ENCODE results near the gene AUTS2.

The AUTS2 gene

DNA sequence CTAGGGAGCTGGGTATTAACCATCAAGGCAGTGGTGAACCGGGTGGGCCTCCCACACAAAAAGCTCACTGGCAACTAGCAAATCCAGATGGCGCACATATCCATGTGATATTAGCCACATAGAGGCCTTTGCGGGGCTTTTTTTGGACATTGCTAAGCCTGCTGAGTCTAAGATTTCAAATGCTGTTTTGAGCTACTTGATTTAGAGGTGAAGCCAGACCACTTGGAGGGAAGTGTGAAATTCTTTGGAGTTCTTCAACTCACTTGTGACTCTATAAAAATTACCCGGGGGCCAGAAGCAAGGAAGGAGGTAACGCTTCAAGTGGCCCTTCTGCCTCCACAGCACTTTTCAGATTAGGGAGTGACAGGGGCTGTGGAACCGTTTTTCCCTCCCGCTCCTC lies 913.9 kb downstream of the AUTS2 start:
- no peak for TF ChIP-seq CTCF (IDR thresholded peaks at IDR 0.05; ENCODE audit: extremely low read depth, missing control alignments)
- no peak for DNase-seq (ENCODE audit: low spot score)

DNA sequence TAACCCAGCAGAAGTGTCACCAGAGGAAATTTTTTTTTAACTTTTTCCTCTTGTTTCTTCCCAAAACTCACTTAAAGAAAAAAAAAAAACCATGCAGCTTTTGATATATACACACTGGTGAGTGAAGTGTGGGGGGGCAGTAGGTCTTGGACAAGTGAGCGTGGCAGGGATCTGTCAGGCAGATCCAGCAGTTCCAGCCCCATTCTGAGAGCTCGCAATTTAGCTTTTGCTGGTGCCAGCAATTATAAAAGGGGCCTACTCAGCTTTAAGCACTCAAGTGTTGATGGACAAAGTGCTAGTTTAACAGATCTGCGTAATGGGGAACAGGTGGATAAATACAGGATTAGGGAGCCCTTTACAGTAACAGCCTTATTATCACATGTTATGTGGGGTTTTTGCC lies 914.5 kb downstream of the AUTS2 start:
- no peak for TF ChIP-seq CTCF (IDR thresholded peaks at IDR 0.05; ENCODE audit: extremely low read depth, missing control alignments)
- no peak for DNase-seq (ENCODE audit: low spot score)

GRCh38 chr7:70520611-70521010 lies 922.3 kb downstream of the AUTS2 start:
- TF ChIP-seq CTCF (IDR thresholded peaks at IDR 0.05; ENCODE audit: extremely low read depth, missing control alignments): no peak
- no peak for DNase-seq (ENCODE audit: low spot score)

GRCh38 chr7:70523249-70523988 lies 925.1 kb downstream of the AUTS2 start:
- DNase-seq (ENCODE audit: low spot score): no peak

GRCh38 chr7:70523989-70524351 lies 925.7 kb downstream of the AUTS2 start:
- no peak for DNase-seq (ENCODE audit: low spot score)
- TF ChIP-seq CTCF (IDR thresholded peaks at IDR 0.05; ENCODE audit: extremely low read depth, missing control alignments): no peak

More at GRCh38 chr7:70523249-70523988, 925.1 kb downstream of the AUTS2 start:
- no peak for TF ChIP-seq CTCF (IDR thresholded peaks at IDR 0.05; ENCODE audit: extremely low read depth, missing control alignments)

DNA sequence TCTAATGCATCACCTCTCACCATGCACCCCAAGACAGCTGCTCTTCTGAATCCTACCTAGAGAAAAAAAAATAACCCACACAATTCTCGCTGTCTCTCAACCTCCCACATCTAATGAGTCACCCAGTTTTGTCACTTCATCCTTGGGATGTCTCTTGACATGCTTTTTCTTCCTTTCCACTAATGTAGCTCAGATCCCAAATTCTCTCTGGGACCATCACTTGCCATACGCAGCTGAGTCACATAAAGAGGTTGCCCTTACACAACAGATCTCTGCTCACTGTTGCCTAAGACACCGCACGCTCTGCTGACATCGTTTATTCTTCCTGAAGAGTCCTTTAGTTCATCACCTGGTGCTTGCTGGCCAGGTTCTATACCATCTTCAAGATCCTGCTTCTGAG lies 927.7 kb downstream of the AUTS2 start:
- TF ChIP-seq CTCF (IDR thresholded peaks at IDR 0.05; ENCODE audit: extremely low read depth, missing control alignments): no peak
- DNase-seq (ENCODE audit: low spot score): no peak

- DNase-seq (ENCODE audit: low spot score): no peak
- TF ChIP-seq CTCF (IDR thresholded peaks at IDR 0.05; ENCODE audit: extremely low read depth, missing control alignments): no peak
Measured at GRCh38 chr7:70527520-70528115, 929.3 kb downstream of the AUTS2 start.
